Pancreas (tissue), 10 donors: ENCODE measurements around the gene NIM1K. TPM values are rescaled to one million over a fixed set of nuclear protein-coding genes. Genes with fewer than 3 reads are reported as not detected.

Source experiments
- ATAC-seq, 4 donors: fragments of 200-7000 bp; cut with Tn5 transposase; one replicate each; pipeline versions ENCODE4 v1.8.0 to v1.9.1; 2020; ENCODE audit warnings: mild to moderate bottlenecking in 4 of 4, moderate library complexity in 4 of 4
- DNase-seq, 6 donors: peaks; one replicate each; pipeline ENCODE4 v3.0.0-alpha.2; 2020
- FAIRE-seq: peaks from 2 replicates; lab custom pipeline; 2012; peaks lifted over from hg19 to GRCh38; lab: Jason Lieb, UNC
- H3K27ac ChIP-seq, 4 donors: fragments of 200-600 bp; sonication (generic); 1 replicate in 3 of 4; 2 replicates in 1 of 4; pipeline versions ENCODE4 v1.5.0 to v1.8.0; 2020
- H3K27me3 ChIP-seq, 4 donors: fragments of 200-600 bp; one replicate each; pipeline ENCODE4 v1.8.0; 2021
- H3K36me3 ChIP-seq, 3 donors: fragments of 200-600 bp; sonication (generic) in 1 of 3; one replicate each; pipeline versions ENCODE4 v1.5.0 to v1.8.0; 2020 to 2021
- H3K4me1 ChIP-seq, 3 donors: fragments of 200-600 bp; one replicate each; pipeline ENCODE4 v1.8.0; 2021
- H3K4me3 ChIP-seq, 4 donors: fragments of 200-600 bp; sonication (generic) in 2 of 4; one replicate each; pipeline versions ENCODE4 v1.5.0 to v1.8.0; 2020 to 2021
- H3K9me3 ChIP-seq, 4 donors: fragments of 200-600 bp; one replicate each; pipeline ENCODE4 v1.8.0; 2021
- CTCF ChIP-seq, 4 donors: fragments of 200-600 bp; sonication (generic) in 3 of 4; IDR thresholded peaks; one replicate each; pipeline versions ENCODE4 v1.5.0 to v1.8.0; 2021; ENCODE audit warnings: antibody characterized with exemption in 4 of 4
- WGBS, 2 donors: extraction: QIAGEN DNeasy Blood & Tissue Kit; methylation state at CpG; one replicate each; pipeline ENCODE4 v1.1.7; 2013; 5-methylcytosine and 5-hydroxymethylcytosine counted together
- intact Hi-C, 3 donors: fragments of 100-400 bp; cut with DNase I; formaldehyde crosslinking; loops; one replicate each; pipeline versions ENCODE4 v1.11.1 to v1.14.2; 2022
- polyA plus RNA-seq, 2 donors: library from polyadenylated mRNA; stranded (reverse); fragments of 200-250 nt; gene quantifications; one replicate each; pipeline ENCODE4 v1.2.3, GENCODE V29; 2013
- total RNA-seq, 6 donors: library from RNA; stranded (reverse); fragmentation: NEBNext Ultra II Directional in 4 of 6; extraction: Animal tissue kit (Norgen Biotek cat#: 25700) in 4 of 6; gene quantifications; one replicate each; pipeline versions ENCODE4 v1.2.1 to v1.2.4, GENCODE V29; 2021 to 2023
- donor health status: healthy with polysubstance abuse.
- donor health status: DM: no; HTN: no; CAD: no; lungs with moderate emphysema.
- donor health status: DM: no; HTN: no; CAD: no.
- donor health status: control.
- donor health status: control.
- donor health status: Bipolar disorder and iron deficiency.
- donor health status: DM: yes; HTN: yes; CAD: no.
- donor health status: DM: no; HTN: no; CAD: no.
- donor health status: DM: no; HTN: no; CAD: no.
- donor health status: DM: yes; HTN: yes; CAD: no.

Gene NIM1K
- total and polyA plus RNA-seq, 8 donors: 0.06 to 0.77 (median 0.31) TPM; not detected in 2

GRCh38 chr5:43298443-43298842 lies 106.4 kb downstream of the NIM1K start:
- Histone ChIP-seq H3K4me1 (peaks cover 0 to 6% (median 0%) of the 10 kb centered on the region in 3 donors), H3K27ac (no peak overlapping the region), H3K9me3 (no peaks in the 10 kb centered on the region), H3K36me3 (peaks cover 0 to 48% (median 12%) of the 10 kb centered on the region in 3 donors), H3K27me3 (no peaks in the 10 kb centered on the region), H3K4me3 (no peak overlapping the region)
- WGBS, 2 donors: 94 to 95% methylated on average over 5 of the region's 5 CpGs
- DNase-seq (no peak), FAIRE-seq (no peak), ATAC-seq (no peak)
- no peak for TF ChIP-seq CTCF (IDR thresholded peaks at IDR 0.05)
- intact Hi-C loops: no loop called here

GRCh38 chr5:43300112-43300511 lies 108.1 kb downstream of the NIM1K start:
- WGBS, 2 donors: 80 to 91% methylated on average over 1 of the region's 1 CpG
- Histone ChIP-seq H3K9me3 (no peaks in the 10 kb centered on the region), H3K4me1 (peaks cover 0 to 6% (median 0%) of the 10 kb centered on the region in 3 donors), H3K4me3 (no peak overlapping the region), H3K36me3 (peaks cover 0 to 36% (median 12%) of the 10 kb centered on the region in 3 donors), H3K27ac (no peak overlapping the region), H3K27me3 (no peaks in the 10 kb centered on the region)
- intact Hi-C loops: no loop called here
- TF ChIP-seq CTCF (IDR thresholded peaks at IDR 0.05): no peak
- DNase-seq (no peak), FAIRE-seq (no peak), ATAC-seq (no peak)

- peaks cover 0 to 6% (median 0%) of the 10 kb centered on the region in 3 donors for H3K4me1 ChIP-seq
- intact Hi-C loops: no loop called here
- peaks cover 0 to 20% (median 12%) of the 10 kb centered on the region in 3 donors for H3K36me3 ChIP-seq
- no peaks in the 10 kb centered on the region for H3K9me3 ChIP-seq
- no peak overlapping the region for H3K27ac ChIP-seq
- ATAC-seq (no peak), DNase-seq (no peak), FAIRE-seq (no peak)
- WGBS, 2 donors: 83 to 84% methylated on average over 3 of the region's 3 CpGs
- TF ChIP-seq CTCF (IDR thresholded peaks at IDR 0.05): no peak
- no peak overlapping the region for H3K4me3 ChIP-seq
- no peaks in the 10 kb centered on the region for H3K27me3 ChIP-seq
Observed at GRCh38 chr5:43301653-43302091, 109.6 kb downstream of the NIM1K start.

GRCh38 chr5:43302481-43302880 lies 110.5 kb downstream of the NIM1K start:
- intact Hi-C loops: no loop called here
- no peak for TF ChIP-seq CTCF (IDR thresholded peaks at IDR 0.05)
- DNase-seq: no peak
- Histone ChIP-seq H3K27me3 (no peaks in the 10 kb centered on the region), H3K9me3 (no peaks in the 10 kb centered on the region), H3K36me3 (peaks cover 0 to 12% (median 4%) of the 10 kb centered on the region in 3 donors), H3K4me1 (peaks cover 0 to 6% (median 0%) of the 10 kb centered on the region in 3 donors), H3K4me3 (no peak overlapping the region), H3K27ac (no peak overlapping the region)
- no peak for FAIRE-seq
- WGBS, 2 donors: 97% methylated on average over 3 of the region's 3 CpGs
- ATAC-seq: no peak

- 93 to 95% methylated on average over 4 of the region's 4 CpGs for WGBS, 2 donors
Observed at GRCh38 chr5:43303242-43303641, 111.2 kb downstream of the NIM1K start.

More at GRCh38 chr5:43303242-43303641, 111.2 kb downstream of the NIM1K start:
- no peak for ATAC-seq
- peaks cover 0 to 5% (median 0%) of the 10 kb centered on the region in 3 donors for H3K36me3 ChIP-seq
- H3K27ac ChIP-seq: no peak overlapping the region
- H3K27me3 ChIP-seq: no peaks in the 10 kb centered on the region
- intact Hi-C loops: no loop called here
- H3K9me3 ChIP-seq: no peaks in the 10 kb centered on the region
- H3K4me3 ChIP-seq: no peak overlapping the region
- FAIRE-seq: no peak
- TF ChIP-seq CTCF (IDR thresholded peaks at IDR 0.05): no peak
- DNase-seq: no peak
- H3K4me1 ChIP-seq: peaks cover 0 to 6% (median 2%) of the 10 kb centered on the region in 3 donors
